DOHH2 (cell line): ENCODE data around the gene LANCL2.

Source experiments
- H3F3A ChIP-seq: fragments of 200-600 bp; sonication (generic), shearing (Covaris generic); 2 replicates; pipeline ENCODE4 v1.6.0; 2016; ENCODE audit warnings: antibody characterized with exemption, mild to moderate bottlenecking; ENCODE audit not compliant: control insufficient read depth, insufficient read depth
- H3K27ac ChIP-seq: fragments of 200-600 bp; sonication (generic); 2 replicates; pipeline ENCODE4 v1.5.1; 2014; ENCODE audit warnings: low read depth, mild to moderate bottlenecking, low read length, moderate library complexity
- H3K27me3 ChIP-seq: fragments of 200-600 bp; sonication (generic); 2 replicates; pipeline ENCODE4 v1.6.1; 2014; ENCODE audit warnings: mild to moderate bottlenecking, low read length, mixed read lengths; ENCODE audit not compliant: control insufficient read depth
- H3K36me3 ChIP-seq: fragments of 200-600 bp; sonication (generic); 2 replicates; pipeline ENCODE4 v1.6.1; 2014; ENCODE audit warnings: mild to moderate bottlenecking, low read length, moderate library complexity, mixed read lengths; ENCODE audit not compliant: control insufficient read depth
- H3K4me1 ChIP-seq: fragments of 200-600 bp; sonication (generic); 2 replicates; pipeline ENCODE4 v1.6.1; 2014; ENCODE audit warnings: mild to moderate bottlenecking, low read length, mixed read lengths; ENCODE audit not compliant: control insufficient read depth
- H3K4me2 ChIP-seq: fragments of 200-600 bp; sonication (generic); 2 replicates; pipeline ENCODE4 v1.6.0; 2014; ENCODE audit warnings: mild to moderate bottlenecking, low read length, moderate library complexity
- H3K4me3 ChIP-seq: fragments of 200-600 bp; sonication (generic); 2 replicates; pipeline ENCODE4 v1.5.1; 2014; ENCODE audit warnings: mild to moderate bottlenecking, low read length, mixed read lengths
- H3K79me2 ChIP-seq: fragments of 200-600 bp; sonication (generic); 2 replicates; pipeline ENCODE4 v1.6.1; 2014; ENCODE audit warnings: mild to moderate bottlenecking, low read length, mixed read lengths; ENCODE audit not compliant: control insufficient read depth
- H3K9me2 ChIP-seq: fragments of 200-600 bp; sonication (generic); replicated peaks from 2 replicates; pipeline ENCODE4 v1.6.1; 2014; ENCODE audit warnings: mild to moderate bottlenecking, low read length, mixed read lengths; ENCODE audit not compliant: control insufficient read depth
- H3K9me3 ChIP-seq: fragments of 200-600 bp; sonication (generic); 2 replicates; pipeline ENCODE4 v1.6.1; 2014; ENCODE audit warnings: antibody characterized with exemption, low read length, mixed read lengths; ENCODE audit not compliant: control insufficient read depth, insufficient read depth
- H4K20me1 ChIP-seq: fragments of 200-600 bp; sonication (generic); 2 replicates; pipeline ENCODE4 v1.6.0; 2014; ENCODE audit warnings: low read depth, mild to moderate bottlenecking, antibody characterized with exemption, low read length, moderate library complexity; ENCODE audit not compliant: control insufficient read depth, insufficient read depth
- EZH2phosphoT487 ChIP-seq: fragments of 200-600 bp; sonication (generic); IDR thresholded peaks from 2 replicates; pipeline ENCODE4 v1.6.1; 2017; ENCODE audit warnings: borderline replicate concordance, mild to moderate bottlenecking, antibody characterized with exemption, low read length, moderate library complexity, mixed read lengths
- TF ChIP-seq, protein P1 (sequence below): fragments of 200-600 bp; sonication (generic); IDR thresholded peaks from one replicate; pipeline ENCODE4 v1.5.1; 2014; ENCODE audit warnings: antibody characterized with exemption, mild to moderate bottlenecking, low read depth, low read length; ENCODE audit not compliant: poor library complexity, severe bottlenecking

Gene LANCL2

DNA sequence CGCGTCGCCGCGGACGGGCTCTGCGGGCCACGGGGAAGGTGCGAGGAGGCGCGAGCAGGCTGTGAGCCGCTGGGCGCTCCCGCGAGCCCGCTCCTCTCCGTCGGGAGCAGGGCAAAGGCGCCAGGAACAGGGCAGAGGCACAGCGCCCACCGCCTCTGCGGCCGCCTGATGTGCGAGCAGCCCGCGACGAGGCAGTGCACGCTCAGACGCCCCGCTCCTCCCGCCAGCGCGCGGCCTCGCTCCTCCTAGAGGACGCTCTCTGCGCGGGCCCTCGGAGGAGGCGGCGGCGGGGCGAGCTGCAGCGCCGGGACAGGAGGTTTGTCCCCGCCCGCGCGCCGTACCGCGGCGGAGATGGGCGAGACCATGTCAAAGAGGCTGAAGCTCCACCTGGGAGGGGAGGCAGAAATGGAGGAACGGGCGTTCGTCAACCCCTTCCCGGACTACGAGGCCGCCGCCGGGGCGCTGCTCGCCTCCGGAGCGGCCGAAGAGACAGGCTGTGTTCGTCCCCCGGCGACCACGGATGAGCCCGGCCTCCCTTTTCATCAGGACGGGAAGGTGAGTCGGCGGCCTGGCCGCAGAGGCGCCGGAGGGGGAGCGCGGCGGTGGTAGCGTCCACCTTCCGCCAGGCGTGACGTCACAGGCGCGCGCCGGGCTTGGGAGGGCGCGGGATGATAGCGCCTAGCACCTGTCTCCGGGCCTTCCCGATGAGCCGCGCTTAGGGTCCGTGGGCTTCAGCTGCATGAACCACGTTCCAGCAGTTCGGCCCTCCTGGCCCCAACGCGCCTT, 731 bp downstream of the LANCL2 start:
- no peaks in the 10 kb centered on the region for H3K27me3 ChIP-seq
- no peaks in the 10 kb centered on the region for H3K9me3 ChIP-seq
- peak overlapping the region; percentile 97 for H3K4me3 ChIP-seq
- H3K36me3 ChIP-seq, result peaks cover 18% of the 10 kb centered on the region
- peak overlapping the region; percentile 85 for H3K27ac ChIP-seq
- H4K20me1 ChIP-seq, result no peaks in the 10 kb centered on the region
- no peaks in the 10 kb centered on the region for H3K9me2 ChIP-seq
- H3K79me2 ChIP-seq, result peaks cover 9% of the 10 kb centered on the region
- TF ChIP-seq EZH2phosphoT487, result no peak
- TF ChIP-seq, protein P1, sequence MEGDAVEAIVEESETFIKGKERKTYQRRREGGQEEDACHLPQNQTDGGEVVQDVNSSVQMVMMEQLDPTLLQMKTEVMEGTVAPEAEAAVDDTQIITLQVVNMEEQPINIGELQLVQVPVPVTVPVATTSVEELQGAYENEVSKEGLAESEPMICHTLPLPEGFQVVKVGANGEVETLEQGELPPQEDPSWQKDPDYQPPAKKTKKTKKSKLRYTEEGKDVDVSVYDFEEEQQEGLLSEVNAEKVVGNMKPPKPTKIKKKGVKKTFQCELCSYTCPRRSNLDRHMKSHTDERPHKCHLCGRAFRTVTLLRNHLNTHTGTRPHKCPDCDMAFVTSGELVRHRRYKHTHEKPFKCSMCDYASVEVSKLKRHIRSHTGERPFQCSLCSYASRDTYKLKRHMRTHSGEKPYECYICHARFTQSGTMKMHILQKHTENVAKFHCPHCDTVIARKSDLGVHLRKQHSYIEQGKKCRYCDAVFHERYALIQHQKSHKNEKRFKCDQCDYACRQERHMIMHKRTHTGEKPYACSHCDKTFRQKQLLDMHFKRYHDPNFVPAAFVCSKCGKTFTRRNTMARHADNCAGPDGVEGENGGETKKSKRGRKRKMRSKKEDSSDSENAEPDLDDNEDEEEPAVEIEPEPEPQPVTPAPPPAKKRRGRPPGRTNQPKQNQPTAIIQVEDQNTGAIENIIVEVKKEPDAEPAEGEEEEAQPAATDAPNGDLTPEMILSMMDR, result no peak
- H3F3A ChIP-seq, result no peaks in the 10 kb centered on the region
- H3K4me2 ChIP-seq, result peak overlapping the region; percentile 72
- peaks cover 29% of the 10 kb centered on the region for H3K4me1 ChIP-seq

DNA sequence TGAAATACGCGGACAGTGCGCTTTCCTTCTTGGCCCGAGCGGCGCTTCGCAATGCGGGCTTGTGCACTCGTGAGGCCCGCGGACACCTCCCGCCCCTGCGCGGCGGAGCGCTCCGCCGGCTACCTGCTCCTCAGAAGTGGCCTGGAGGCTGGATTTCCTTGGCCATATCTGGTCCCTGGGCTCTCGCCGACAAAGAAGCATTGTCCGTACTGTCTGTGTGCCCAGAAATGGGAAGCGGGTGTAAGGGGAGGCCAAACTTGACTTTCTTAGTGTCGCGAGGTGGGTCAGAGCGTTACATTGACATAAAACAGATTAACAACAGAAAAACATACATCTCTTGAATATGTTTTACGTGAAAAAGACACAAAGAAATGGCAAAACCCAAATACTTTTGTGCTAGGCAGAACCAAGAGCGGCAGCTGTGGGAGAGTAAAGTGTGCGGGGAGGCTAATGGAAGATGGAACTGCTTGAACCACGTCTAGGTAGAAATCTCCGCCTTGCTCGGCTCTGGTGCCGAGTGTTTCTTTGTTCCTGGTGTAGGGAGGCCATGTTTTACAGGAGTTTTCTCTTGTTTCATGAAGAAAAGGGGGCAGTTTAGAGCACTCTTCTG, 1.4 kb downstream of the LANCL2 start:
- H3K4me2 ChIP-seq, result peak overlapping the region; percentile 72
- H3K27ac ChIP-seq, result peak overlapping the region; percentile 85
- H3K79me2 ChIP-seq, result peaks cover 14% of the 10 kb centered on the region
- no peaks in the 10 kb centered on the region for H3F3A ChIP-seq
- TF ChIP-seq EZH2phosphoT487, result no peak
- TF ChIP-seq, protein P1, result no peak
- H3K9me3 ChIP-seq, result no peaks in the 10 kb centered on the region
- H4K20me1 ChIP-seq, result no peaks in the 10 kb centered on the region
- H3K4me1 ChIP-seq, result peaks cover 29% of the 10 kb centered on the region
- H3K36me3 ChIP-seq, result peaks cover 18% of the 10 kb centered on the region
- no peaks in the 10 kb centered on the region for H3K9me2 ChIP-seq
- peak overlapping the region; percentile 97 for H3K4me3 ChIP-seq
- no peaks in the 10 kb centered on the region for H3K27me3 ChIP-seq

DNA sequence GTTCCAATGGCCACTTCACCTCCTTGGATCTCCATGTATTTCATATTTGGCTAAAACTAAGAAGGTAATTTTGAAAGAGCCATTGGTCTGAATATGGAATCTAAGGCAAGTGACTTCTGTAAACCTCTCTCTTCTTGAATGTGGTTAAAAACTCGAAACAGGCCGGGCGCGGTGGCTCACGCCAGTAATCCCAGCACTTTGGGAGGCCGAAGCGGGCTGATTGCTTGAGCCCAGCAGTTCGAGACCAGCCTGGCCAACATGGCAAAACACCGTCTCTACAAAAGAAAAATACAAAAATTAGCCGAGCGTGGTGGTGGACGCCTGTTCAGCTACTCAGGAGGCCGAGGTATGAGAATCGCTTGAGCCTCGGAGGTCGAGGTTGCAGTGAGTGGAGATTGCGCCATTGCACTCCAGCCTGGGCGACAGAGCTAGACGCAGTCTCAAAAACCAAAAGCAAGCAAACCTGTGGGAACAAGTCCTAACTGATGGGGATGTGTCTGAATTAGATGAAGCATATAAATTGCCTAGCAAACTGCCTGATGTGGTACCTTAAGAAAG, 2.2 kb downstream of the LANCL2 start:
- H3K4me1 ChIP-seq, result peaks cover 29% of the 10 kb centered on the region
- H4K20me1 ChIP-seq, result no peaks in the 10 kb centered on the region
- no peaks in the 10 kb centered on the region for H3K9me2 ChIP-seq
- H3F3A ChIP-seq, result no peaks in the 10 kb centered on the region
- H3K79me2 ChIP-seq, result peaks cover 21% of the 10 kb centered on the region
- no peak overlapping the region for H3K27ac ChIP-seq
- peak overlapping the region; percentile 97 for H3K4me3 ChIP-seq
- H3K36me3 ChIP-seq, result peaks cover 18% of the 10 kb centered on the region
- no peaks in the 10 kb centered on the region for H3K9me3 ChIP-seq
- peak overlapping the region; percentile 72 for H3K4me2 ChIP-seq
- TF ChIP-seq EZH2phosphoT487, result no peak
- TF ChIP-seq, protein P1, result no peak
- no peaks in the 10 kb centered on the region for H3K27me3 ChIP-seq
